Stimulated activated CD8-positive, alpha-beta memory T cell treated with anti-CD3 and anti-CD28 coated beads, Interleukin-4, amount 100 ng/mL, for 1 hour (primary cell): ENCODE measurements around the gene LY6G5C.

Source experiments
- DNase-seq, 2 donors: peaks; one replicate each; pipeline ENCODE4 v3.0.0-alpha.2; 2020; ENCODE audit warnings: low read depth in 2 of 2, low spot score in 1 of 2

The LY6G5C gene

GRCh38 chr6:31642798-31643570 lies 37.9 kb downstream of the LY6G5C start:
- no peak for DNase-seq

- DNase-seq, result no peak
Measured at GRCh38 chr6:31641370-31641769, 39.5 kb downstream of the LY6G5C start.

GRCh38 chr6:31640612-31641011 lies 40.3 kb downstream of the LY6G5C start:
- no peak for DNase-seq

- DNase-seq, result no peak
Measured at GRCh38 chr6:31639449-31639861, 41.4 kb downstream of the LY6G5C start.

GRCh38 chr6:31639043-31639442 lies 41.8 kb downstream of the LY6G5C start:
- DNase-seq, result no peak

GRCh38 chr6:31636698-31637596 lies 43.9 kb downstream of the LY6G5C start:
- DNase-seq, result no peak

- DNase-seq, result no peak
Measured at GRCh38 chr6:31634969-31635575, 45.8 kb downstream of the LY6G5C start.

GRCh38 chr6:31634131-31634530 lies 46.7 kb downstream of the LY6G5C start:
- DNase-seq, result no peak

GRCh38 chr6:31633447-31633846 lies 47.4 kb downstream of the LY6G5C start:
- DNase-seq, result no peak

GRCh38 chr6:31632279-31632946 lies 48.5 kb downstream of the LY6G5C start:
- no peak for DNase-seq

- DNase-seq, result no peak
Measured at GRCh38 chr6:31631681-31632278, 49.1 kb downstream of the LY6G5C start.

GRCh38 chr6:31631209-31631608 lies 49.7 kb downstream of the LY6G5C start:
- DNase-seq, result no peak

GRCh38 chr6:31630177-31630934 lies 50.5 kb downstream of the LY6G5C start:
- no peak for DNase-seq

- no peak for DNase-seq
Measured at GRCh38 chr6:31629014-31629413, 51.9 kb downstream of the LY6G5C start.

GRCh38 chr6:31627690-31628287 lies 53.1 kb downstream of the LY6G5C start:
- DNase-seq, result no peak

GRCh38 chr6:31626952-31627351 lies 53.9 kb downstream of the LY6G5C start:
- no peak for DNase-seq
